Stimulated activated CD4-positive, alpha-beta T cell treated with anti-CD3 and anti-CD28 coated beads, Interleukin-1b, Interleukin-23, amount 100 ng/mL, for 24 hours (primary cell): ENCODE data around the gene ZDHHC7.

Experiments
- DNase-seq, 4 experiments: peaks; one replicate each; pipeline ENCODE4 v3.0.0-alpha.2; 2020; ENCODE audit warnings: low read depth in 4 of 4, low spot score in 1 of 4

ZDHHC7 gene

DNA sequence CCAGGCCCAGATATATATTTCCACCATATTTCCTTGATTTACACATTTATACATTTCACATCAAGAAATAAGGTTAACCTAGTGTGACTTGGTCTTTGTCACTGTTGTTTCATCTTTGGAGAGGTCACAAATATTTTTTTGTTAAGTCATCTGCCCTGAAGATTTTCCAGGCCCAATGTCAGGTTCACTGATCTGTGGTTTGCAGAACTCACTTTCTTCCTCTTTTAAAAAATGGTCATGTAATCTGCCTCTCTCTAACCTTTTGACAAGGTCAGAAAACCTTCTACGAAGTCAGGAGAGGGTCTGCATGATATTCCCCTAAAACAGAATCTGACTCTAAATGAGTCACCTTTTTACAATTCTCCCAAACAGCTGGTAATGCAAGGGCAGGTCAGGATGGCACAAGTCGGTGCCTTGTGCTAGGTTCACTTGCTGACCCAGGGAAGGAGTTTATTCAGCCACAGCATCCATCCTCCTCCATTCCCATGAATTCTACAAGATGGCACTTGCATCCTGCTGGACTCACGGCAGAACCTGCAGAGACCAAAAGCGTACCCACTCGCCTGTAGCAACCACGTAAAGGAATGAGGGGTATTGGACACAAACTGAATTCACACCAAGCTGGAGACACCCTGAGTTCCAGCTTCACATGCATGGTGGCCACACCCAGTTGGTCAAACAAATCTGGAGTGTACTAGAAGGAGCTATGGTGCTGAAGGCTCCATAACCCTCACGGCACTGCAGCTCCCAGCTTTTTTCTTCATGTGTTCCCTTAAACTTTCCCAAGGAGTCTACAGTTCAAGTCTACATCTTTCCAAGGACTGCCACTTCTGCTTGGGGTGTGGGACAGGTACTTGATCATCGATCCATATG, 14.7 kb upstream of the ZDHHC7 start:
- no peak for DNase-seq

DNA sequence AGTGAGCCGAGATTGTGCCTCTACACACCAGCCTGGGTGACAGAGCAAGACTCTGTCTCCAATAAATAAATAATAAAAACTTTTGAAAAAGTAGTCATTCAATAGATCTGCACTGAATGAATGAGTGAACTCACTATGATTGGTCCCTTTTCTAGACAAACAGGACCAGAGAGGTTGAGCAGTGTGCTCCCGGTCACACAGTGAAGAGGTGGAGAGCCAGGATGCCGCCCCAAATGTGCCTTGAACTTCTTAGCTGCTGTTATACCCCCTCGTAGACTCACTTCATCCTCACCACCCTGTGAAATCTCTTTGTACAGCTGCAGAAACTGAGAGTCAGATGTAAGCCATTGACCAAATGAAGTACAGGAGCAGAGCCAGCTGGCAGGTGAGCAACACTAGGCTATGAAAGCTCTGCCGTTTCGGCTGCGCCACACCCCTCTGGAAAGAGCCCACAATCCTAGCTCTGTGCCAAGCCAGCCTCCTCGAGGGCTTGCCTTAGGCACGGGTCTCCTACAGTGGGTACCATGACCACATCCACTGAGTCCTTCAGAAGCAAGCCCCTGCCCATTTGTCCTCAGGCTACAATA, 8.4 kb upstream of the ZDHHC7 start:
- no peak for DNase-seq

- DNase-seq, result no peak
Measured at GRCh38 chr16:85018529-85019236, 7.3 kb upstream of the ZDHHC7 start.

- no peak for DNase-seq
Measured at GRCh38 chr16:85017633-85018032, 6.3 kb upstream of the ZDHHC7 start.

GRCh38 chr16:85017151-85017550, 5.8 kb upstream of the ZDHHC7 start:
- DNase-seq, result no peak

- DNase-seq, result no peak
Measured at GRCh38 chr16:85015481-85016187, 4.3 kb upstream of the ZDHHC7 start.

DNA sequence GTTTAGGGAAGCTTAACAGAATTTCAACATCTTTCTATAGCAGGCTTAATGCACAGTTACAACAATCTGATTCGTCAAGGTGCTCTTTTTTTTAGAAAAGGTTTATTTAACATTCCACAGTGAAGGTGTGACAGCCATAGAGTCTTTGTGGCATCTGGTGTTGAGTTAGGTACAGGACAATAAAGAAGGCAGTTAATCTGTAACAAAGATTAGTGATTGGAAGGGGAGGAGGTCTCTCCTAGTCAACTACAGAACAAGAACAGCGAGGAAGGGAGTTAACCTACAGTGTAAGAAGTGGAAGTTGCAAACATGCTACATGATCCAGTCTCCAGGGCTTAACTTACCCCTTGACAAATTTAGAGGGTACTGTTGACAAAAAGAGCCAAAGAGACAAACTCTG, 3.0 kb upstream of the ZDHHC7 start:
- no peak for DNase-seq

GRCh38 chr16:85011846-85012284, 530 bp upstream of the ZDHHC7 start:
- DNase-seq, result no peak

- DNase-seq, result no peak
Measured at GRCh38 chr16:85010446-85010930, 847 bp downstream of the ZDHHC7 start.

DNA sequence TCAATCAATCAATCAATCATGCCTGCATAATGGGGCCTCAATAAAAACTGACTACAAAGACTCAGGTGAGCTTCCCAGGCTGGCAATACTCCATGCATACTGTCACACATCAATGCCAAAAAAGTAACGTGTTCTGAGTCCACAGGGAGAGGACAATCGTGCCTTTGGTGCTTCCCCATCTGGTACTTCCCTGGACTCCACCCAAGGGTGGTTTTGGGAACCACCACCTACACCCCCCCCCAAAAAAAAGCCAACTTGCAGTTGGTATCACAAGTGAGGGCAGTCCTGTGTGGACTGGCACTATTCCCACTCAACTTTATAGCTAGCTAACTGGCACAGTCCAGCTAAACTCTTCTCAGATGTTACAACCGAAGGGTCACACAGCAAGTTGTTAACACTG, 3.1 kb downstream of the ZDHHC7 start:
- no peak for DNase-seq

DNA sequence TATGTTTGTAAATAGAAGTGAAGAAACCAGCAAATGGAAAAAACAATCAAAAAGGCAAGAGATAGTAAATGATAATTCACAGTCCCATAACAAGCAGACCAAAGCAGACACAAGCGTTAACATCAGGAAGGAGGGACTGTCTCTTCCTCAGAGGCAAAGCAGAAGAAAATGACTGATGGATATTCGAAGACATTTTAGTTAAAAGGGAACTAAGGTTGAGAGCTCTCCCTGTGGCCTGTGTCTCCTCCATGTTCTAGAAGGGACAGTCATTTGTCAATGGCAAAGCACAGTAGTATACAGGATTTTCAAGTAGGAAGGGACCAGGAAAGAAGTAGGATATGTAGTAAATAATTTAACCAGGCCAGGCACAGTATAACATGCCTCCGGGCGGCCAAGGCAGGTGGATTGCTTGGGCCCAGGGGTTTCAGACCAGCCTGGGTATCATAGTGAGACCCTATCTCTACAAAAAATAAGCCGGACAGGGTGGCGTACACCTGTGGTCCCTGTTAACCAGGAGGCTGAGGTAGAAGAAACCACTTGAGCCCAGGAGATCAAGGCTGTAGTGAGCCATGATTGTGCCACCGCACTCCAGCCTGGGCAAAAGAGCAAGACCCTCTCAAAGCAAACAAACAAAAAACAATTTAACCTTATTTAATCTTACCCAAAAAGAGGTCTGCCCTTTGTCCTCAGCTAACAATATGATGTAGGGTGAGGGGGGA, 3.7 kb downstream of the ZDHHC7 start:
- no peak for DNase-seq

DNA sequence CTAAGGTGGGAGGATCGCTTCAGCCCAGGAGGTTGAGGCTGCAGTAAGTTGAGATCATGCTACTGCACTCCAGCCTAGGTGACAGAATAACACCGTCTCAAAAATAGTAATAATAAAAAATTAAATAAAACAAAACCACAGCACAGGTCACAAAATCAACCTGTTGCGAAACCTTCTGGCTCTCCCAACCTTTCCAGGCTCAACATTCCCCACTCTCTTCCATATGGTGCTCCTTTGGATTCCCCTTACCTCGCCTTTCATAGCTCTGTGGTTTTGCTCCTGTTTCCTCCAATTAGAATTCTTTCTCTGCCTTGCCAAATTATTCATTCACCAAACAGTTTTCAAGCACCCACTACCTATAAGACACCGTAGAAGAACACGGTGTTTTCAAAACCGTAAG, 4.7 kb downstream of the ZDHHC7 start:
- DNase-seq, result no peak

DNA sequence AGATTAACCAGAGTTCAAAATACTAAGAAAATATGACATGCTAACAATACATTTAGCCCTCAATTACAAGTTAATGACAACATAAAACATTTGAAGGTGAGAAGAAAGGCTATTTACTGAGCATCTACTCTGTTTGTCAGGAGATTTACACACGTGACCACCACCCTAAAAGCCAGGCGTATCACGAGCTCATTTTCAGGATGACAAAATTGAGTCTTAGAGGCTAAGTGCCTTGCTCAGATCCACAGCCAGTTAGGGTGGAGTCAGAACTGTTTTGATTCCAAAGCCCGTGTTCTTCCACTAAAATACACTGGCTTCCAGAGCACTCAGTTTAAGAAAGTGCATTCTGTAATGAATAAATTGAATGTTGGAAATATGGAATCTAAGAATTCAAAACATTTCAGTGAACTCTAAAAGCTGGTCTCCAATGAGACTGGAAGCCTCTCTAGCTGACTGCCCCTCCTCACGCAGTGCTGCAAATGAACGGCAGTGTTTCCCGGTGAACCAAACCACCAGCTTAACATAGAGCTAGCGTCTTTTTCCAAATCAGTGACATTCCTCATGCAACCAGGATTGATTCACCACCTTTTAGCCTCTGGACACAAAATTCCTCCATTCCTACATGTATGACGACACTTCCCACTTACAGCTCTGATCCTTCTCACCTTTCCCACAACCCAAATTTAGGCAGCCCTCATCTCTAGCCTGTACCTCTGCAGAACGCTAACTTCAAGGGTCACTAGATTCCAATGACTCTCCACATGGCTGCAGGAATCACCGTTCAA, 5.9 kb downstream of the ZDHHC7 start:
- DNase-seq, result no peak

DNA sequence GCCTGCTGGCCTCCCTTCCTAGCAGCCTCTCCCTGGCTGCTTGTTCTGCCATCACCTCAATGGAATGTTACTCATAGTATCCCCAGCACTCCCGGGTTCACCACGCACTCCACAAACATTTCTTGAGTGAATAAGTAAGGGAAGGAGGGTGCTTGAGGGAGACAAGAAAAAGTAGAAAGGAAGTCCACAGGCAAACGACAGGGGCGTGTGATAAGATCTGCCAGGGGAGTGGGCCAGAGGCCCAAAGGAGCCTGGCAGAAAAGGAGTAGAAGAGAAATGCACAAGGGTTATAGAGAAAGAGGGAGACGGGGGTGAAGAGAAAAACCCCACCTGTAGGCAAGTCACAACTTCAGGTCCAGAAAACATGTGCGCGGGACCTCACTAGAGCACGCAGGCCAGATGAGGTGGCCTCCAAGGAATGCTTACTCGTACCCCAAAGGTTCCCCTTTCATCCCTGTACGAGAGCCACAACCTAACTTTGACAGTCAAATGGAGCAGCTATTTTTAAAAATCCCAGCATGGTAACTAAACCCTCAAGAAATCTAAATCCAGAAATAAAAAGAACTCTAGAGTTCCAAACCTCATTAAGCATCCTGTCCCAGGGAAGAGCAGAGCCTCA, 6.6 kb downstream of the ZDHHC7 start:
- no peak for DNase-seq

DNA sequence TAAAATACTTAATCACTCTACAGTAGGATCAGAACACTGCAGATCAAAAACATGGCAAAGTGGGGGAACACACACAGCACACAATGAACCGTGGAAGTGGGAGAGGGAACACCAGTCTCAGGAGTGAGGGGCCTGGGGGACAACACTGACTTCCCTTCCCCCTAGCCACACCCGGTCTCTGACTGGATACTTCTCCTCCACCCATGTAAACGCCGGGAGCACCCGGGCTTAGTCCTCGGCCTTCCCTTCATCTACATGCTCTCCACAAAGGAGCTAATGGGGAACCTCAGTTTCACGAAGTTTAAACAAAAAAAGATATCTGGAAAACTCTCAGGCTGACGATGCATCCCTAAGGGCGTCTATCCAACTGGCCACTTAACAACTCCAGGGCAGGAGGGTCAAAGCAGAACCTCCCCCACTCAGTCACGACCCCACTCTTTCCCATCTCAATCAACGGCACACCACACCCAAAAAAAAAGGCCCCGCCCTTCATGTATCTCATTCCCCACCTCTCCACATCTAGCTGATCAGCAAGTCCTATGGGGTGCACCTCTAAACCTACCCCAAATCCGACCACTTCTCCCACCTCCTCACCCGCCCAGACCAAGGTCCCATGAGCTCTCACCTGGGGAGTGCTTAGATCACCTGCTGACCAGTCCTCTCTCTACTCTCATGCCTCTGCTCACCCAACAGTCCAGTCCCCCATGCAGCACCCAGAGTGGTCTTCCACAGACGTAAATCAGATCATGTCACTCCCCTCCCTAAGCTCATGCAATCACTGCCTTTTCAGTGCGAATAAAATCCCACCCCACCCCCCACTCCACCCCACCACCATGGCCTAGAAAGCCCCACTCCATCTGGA, 7.4 kb downstream of the ZDHHC7 start:
- no peak for DNase-seq

DNA sequence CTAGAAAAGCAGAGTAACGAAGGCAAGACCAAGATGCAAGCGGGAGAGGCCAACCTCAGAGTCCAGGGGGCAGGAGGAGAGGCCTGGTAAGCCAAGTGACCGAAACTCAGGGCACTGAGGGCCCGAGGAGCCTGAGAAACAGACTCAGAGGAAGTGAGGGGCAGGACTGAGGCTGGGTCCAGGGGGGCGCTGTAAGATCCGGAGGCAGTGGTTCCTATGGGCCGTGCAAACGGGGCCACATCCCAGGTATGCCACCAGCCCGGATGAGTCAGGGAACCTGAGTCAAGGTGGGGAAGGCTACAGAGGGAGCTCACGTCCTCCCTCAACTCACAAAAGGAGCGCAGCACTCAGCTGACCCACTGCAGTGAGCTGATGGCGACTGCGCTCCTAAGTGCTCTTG, 8.3 kb downstream of the ZDHHC7 start:
- DNase-seq, result no peak

DNA sequence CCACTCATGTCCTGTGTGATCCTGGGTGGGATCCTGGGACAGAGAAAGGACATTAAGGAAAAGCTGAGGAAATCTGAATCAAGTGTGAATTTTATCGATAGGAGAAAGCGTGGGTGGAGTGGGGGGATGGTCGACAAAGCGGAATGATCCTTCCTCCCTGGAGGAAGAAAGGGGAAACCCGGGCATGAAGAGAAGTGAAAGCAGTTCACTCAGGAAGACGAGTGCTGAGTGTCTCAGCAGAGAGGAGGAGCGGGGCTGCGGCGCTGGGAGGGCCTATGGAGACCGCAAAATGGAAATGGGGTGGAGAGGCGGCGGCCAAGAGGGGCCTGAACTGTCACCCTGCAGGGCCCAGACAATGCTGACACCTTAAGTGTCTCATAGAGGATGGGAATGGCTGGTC, 8.7 kb downstream of the ZDHHC7 start:
- DNase-seq, result no peak

DNA sequence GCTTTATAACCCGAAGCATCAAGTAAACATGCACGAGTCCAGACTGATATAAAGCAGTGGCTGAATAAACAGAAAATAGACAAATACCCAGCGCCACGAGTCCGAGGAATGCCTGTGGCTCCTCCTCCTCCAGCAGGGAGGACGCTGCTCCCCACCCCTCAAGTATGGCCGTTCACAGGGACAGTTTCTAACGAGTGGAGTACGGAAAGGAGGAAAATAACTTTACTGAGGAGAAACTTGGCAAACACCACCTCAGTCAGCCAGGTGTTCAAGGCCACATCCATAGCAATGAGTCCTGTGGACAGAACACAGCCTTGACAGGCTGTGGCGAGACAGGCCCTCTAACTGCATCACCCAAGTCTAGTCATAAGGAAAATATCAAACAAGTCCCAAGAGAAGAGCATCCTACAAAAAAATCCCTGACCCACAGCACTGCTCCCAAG, 9.2 kb downstream of the ZDHHC7 start:
- no peak for DNase-seq
